ENCODE results near the gene THOC6.
"Not testable (repeated sequence)": the region's sequence is repeated elsewhere in the genome, so short reads cannot be mapped to it uniquely, and the experiment has no call there.

The THOC6 gene

GRCh38 chr16:3075946-3076345, 52.1 kb downstream of the THOC6 start:
- not testable (repeated sequence) for DNase-seq

- DNase-seq: no peak
Measured at GRCh38 chr16:3076577-3076976, 52.7 kb downstream of the THOC6 start.
